ENCODE data around the gene CCT6A.

- TF ChIP-seq POLR2A (IDR thresholded peaks at IDR 0.05; ENCODE audit: low read depth, low read length): no peak
- TF ChIP-seq POLR2AphosphoS5 (IDR thresholded peaks at IDR 0.05; ENCODE audit: low read depth, low read length): no peak
- TF ChIP-seq TAF1 (IDR thresholded peaks at IDR 0.05; ENCODE audit: borderline replicate concordance, low read depth, low read length): no peak
Observed at GRCh38 chr7:56091591-56091990, 40.0 kb downstream of the CCT6A start.
